Mononuclear cell (primary cell): ENCODE measurements around the gene MAPKBP1. TPM values are rescaled to one million over a fixed set of nuclear protein-coding genes. Genes with fewer than 3 reads are reported as not detected.

Experiments used
- H3K27me3 ChIP-seq: 2 replicates; pipeline ENCODE4 v1.6.0; 2011; ENCODE audit warnings: low read length, control low read depth; ENCODE audit not compliant: insufficient read depth
- H3K4me1 ChIP-seq: 2 replicates; pipeline ENCODE4 v1.5.1; 2011; ENCODE audit warnings: mild to moderate bottlenecking, low read length, control low read depth; ENCODE audit not compliant: insufficient read depth
- H3K4me3 ChIP-seq: 2 replicates; pipeline ENCODE4 v1.5.1; 2011; ENCODE audit warnings: mild to moderate bottlenecking, low read length, moderate library complexity
- H3K9me3 ChIP-seq: 2 replicates; pipeline ENCODE4 v1.5.1; 2011; ENCODE audit warnings: low read depth, mild to moderate bottlenecking, control low read depth, low read length
- total RNA-seq: library from RNA; depleted of rRNA; stranded (reverse); fragments of >200 nt; gene quantifications from one replicate; pipeline ENCODE4 v1.2.3, GENCODE V29; 2012

The MAPKBP1 gene
- total RNA-seq, 1 donor: 10.5 TPM

GRCh38 chr15:41866872-41867579 is 92.7 kb downstream of the MAPKBP1 start:
- H3K27me3 ChIP-seq: no peaks in the 10 kb centered on the region
- no peaks in the 10 kb centered on the region for H3K4me1 ChIP-seq
- H3K4me3 ChIP-seq: no peak overlapping the region
- H3K9me3 ChIP-seq: no peaks in the 10 kb centered on the region

DNA sequence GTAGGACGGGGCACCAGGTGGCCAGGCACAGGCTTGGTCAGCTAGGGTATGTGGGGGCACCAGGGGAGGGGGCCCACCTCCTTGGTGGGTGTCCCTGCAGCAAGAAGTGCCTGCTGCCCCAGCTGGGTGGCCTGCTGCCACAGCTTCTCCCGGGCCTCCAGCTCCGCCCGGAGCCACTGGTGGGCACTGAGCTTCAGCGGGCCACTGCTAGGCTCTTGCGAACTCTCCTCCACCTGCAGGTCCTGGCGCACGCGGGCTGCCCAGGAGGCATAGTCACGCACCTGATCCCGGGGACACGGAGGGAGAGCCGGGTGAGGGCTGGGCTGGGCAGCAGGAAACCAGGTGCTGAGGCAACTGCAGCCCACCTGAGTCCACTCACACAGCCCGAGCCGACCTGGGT is 94.0 kb downstream of the MAPKBP1 start:
- Histone ChIP-seq H3K4me3 (no peak overlapping the region), H3K9me3 (no peaks in the 10 kb centered on the region), H3K4me1 (no peaks in the 10 kb centered on the region), H3K27me3 (no peaks in the 10 kb centered on the region)

- Histone ChIP-seq H3K4me1 (no peaks in the 10 kb centered on the region), H3K4me3 (no peak overlapping the region), H3K27me3 (no peaks in the 10 kb centered on the region), H3K9me3 (no peaks in the 10 kb centered on the region)
Observed at GRCh38 chr15:41869770-41870688, 95.7 kb downstream of the MAPKBP1 start.

GRCh38 chr15:41870689-41871081 is 96.4 kb downstream of the MAPKBP1 start:
- H3K27me3 ChIP-seq: no peaks in the 10 kb centered on the region
- no peak overlapping the region for H3K4me3 ChIP-seq
- no peaks in the 10 kb centered on the region for H3K9me3 ChIP-seq
- H3K4me1 ChIP-seq: no peaks in the 10 kb centered on the region

- Histone ChIP-seq H3K9me3 (no peaks in the 10 kb centered on the region), H3K27me3 (no peaks in the 10 kb centered on the region), H3K4me1 (no peaks in the 10 kb centered on the region), H3K4me3 (no peak overlapping the region)
Observed at GRCh38 chr15:41871175-41871905, 97.1 kb downstream of the MAPKBP1 start.

GRCh38 chr15:41872166-41872747 is 98.0 kb downstream of the MAPKBP1 start:
- Histone ChIP-seq H3K27me3 (no peaks in the 10 kb centered on the region), H3K4me1 (no peaks in the 10 kb centered on the region), H3K4me3 (no peak overlapping the region), H3K9me3 (no peaks in the 10 kb centered on the region)

- Histone ChIP-seq H3K4me3 (no peak overlapping the region), H3K4me1 (no peaks in the 10 kb centered on the region), H3K27me3 (no peaks in the 10 kb centered on the region), H3K9me3 (no peaks in the 10 kb centered on the region)
Observed at GRCh38 chr15:41873711-41874110, 99.4 kb downstream of the MAPKBP1 start.

GRCh38 chr15:41874736-41875135 is 100.5 kb downstream of the MAPKBP1 start:
- Histone ChIP-seq H3K9me3 (no peaks in the 10 kb centered on the region), H3K27me3 (no peaks in the 10 kb centered on the region), H3K4me3 (no peak overlapping the region), H3K4me1 (no peaks in the 10 kb centered on the region)

GRCh38 chr15:41876007-41876406 is 101.7 kb downstream of the MAPKBP1 start:
- H3K4me3 ChIP-seq: no peak overlapping the region
- H3K27me3 ChIP-seq: no peaks in the 10 kb centered on the region
- no peaks in the 10 kb centered on the region for H3K4me1 ChIP-seq
- no peaks in the 10 kb centered on the region for H3K9me3 ChIP-seq

GRCh38 chr15:41876689-41877088 is 102.4 kb downstream of the MAPKBP1 start:
- H3K4me1 ChIP-seq: peaks cover 3% of the 10 kb centered on the region
- H3K27me3 ChIP-seq: peaks cover 3% of the 10 kb centered on the region
- H3K9me3 ChIP-seq: no peaks in the 10 kb centered on the region
- no peak overlapping the region for H3K4me3 ChIP-seq

Other genes with a start within 250 kb of the MAPKBP1 start
- gene RPAP1, start 230.2 kb upstream of the MAPKBP1 start, total RNA-seq: 9.9 TPM
- 0.21 TPM for gene TYRO3, start 215.3 kb upstream of the MAPKBP1 start, total RNA-seq
- 61.8 TPM for gene MGA, start 114.1 kb upstream of the MAPKBP1 start, total RNA-seq
- gene JMJD7, start 53.6 kb downstream of the MAPKBP1 start, total RNA-seq: 9.1 TPM
- 4.2 TPM for gene PLA2G4B, start 64.4 kb downstream of the MAPKBP1 start, total RNA-seq
- gene SPTBN5, start 119.6 kb downstream of the MAPKBP1 start, total RNA-seq: 0.31 TPM
- gene EHD4, start 198.1 kb downstream of the MAPKBP1 start, total RNA-seq: 35.3 TPM
- not detected for gene PLA2G4E, start 246.6 kb downstream of the MAPKBP1 start, total RNA-seq